Cardiac fibroblast (primary cell): ENCODE measurements around the gene ADD1.

Experiments
- DNase-seq, 2 donors: peaks; one replicate each; pipeline versions ENCODE4 v3.0.0 to v3.0.0-alpha.2; 2010; ENCODE audit warnings: low read depth in 2 of 2
- H3K4me3 ChIP-seq, 2 donors: replicated peaks in 1 of 2; 1 replicate in 1 of 2; 2 replicates in 1 of 2; pipeline ENCODE4 v1.5.1; 2011; ENCODE audit warnings: low read depth in 2 of 2, low read length in 2 of 2, mild to moderate bottlenecking in 2 of 2, moderate library complexity in 1 of 2
- CTCF ChIP-seq: IDR thresholded peaks from one replicate; pipeline ENCODE4 v1.5.1; 2011; ENCODE audit warnings: low read depth, mild to moderate bottlenecking, low read length, inconsistent platforms

ADD1 gene

GRCh38 chr4:2870082-2870481 lies 26.4 kb downstream of the ADD1 start:
- TF ChIP-seq CTCF = no peak
- no peak overlapping the region for H3K4me3 ChIP-seq
- DNase-seq = no peak

- TF ChIP-seq CTCF = no peak
- DNase-seq = no peak
- no peak overlapping the region for H3K4me3 ChIP-seq
Measured at GRCh38 chr4:2871466-2871865, 27.8 kb downstream of the ADD1 start.

GRCh38 chr4:2871911-2872310 lies 28.3 kb downstream of the ADD1 start:
- no peak overlapping the region for H3K4me3 ChIP-seq
- no peak for DNase-seq
- TF ChIP-seq CTCF = no peak

- H3K4me3 ChIP-seq = no peak overlapping the region
- TF ChIP-seq CTCF = no peak
Measured at GRCh38 chr4:2873329-2873728, 29.7 kb downstream of the ADD1 start.

GRCh38 chr4:2874861-2875260 lies 31.2 kb downstream of the ADD1 start:
- no peak for TF ChIP-seq CTCF
- H3K4me3 ChIP-seq = no peak overlapping the region
- no peak for DNase-seq

More at GRCh38 chr4:2873329-2873728, 29.7 kb downstream of the ADD1 start:
- DNase-seq = no peak

- no peak for DNase-seq
- H3K4me3 ChIP-seq = no peak overlapping the region
- TF ChIP-seq CTCF = no peak
Measured at GRCh38 chr4:2875556-2875955, 31.9 kb downstream of the ADD1 start.

GRCh38 chr4:2878346-2878745 lies 34.7 kb downstream of the ADD1 start:
- TF ChIP-seq CTCF = no peak
- peak; percentile 52 for DNase-seq
- H3K4me3 ChIP-seq = no peak overlapping the region
